Panc1 (cell line): Measurements from ENCODE around the gene SCLY.

Experiments used
- CTCF ChIP-seq: fragments of 450-650 bp; IDR thresholded peaks from 2 replicates; pipeline ENCODE4 v1.5.1; 2017; ENCODE audit warnings: mild to moderate bottlenecking
- POLR2AphosphoS5 ChIP-seq: IDR thresholded peaks from 2 replicates; pipeline ENCODE4 v1.6.1; 2012; ENCODE audit warnings: mild to moderate bottlenecking, low read depth, low read length, moderate library complexity
- REST ChIP-seq, 2 experiments: IDR thresholded peaks; 2 replicates each; pipeline ENCODE4 v1.6.1; 2011 to 2012; ENCODE audit warnings: low read depth in 2 of 2, control low read depth in 1 of 2, low read length in 1 of 2, mild to moderate bottlenecking in 1 of 2, moderate library complexity in 1 of 2; ENCODE audit not compliant: insufficient read depth in 1 of 2
- TCF7L2 ChIP-seq: IDR thresholded peaks from 2 replicates; pipeline ENCODE4 v1.6.1; 2011; ENCODE audit warnings: mild to moderate bottlenecking, low read depth, low read length, inconsistent platforms

- TF ChIP-seq REST (IDR thresholded peaks at IDR 0.05; ENCODE audit: insufficient read depth in 1 of 2, low read depth in 2 of 2, low read length in 1 of 2) (no peak), POLR2AphosphoS5 (no peak), CTCF (no peak; the same call in 1 of the 2 replicates), TCF7L2 (no peak)
Observed at GRCh38 chr2:238015705-238016104, 45.1 kb upstream of the SCLY start.
